SH-SY5Y (cell line): ENCODE measurements around the gene ANKK1.

ENCODE experiments used
- GATA2 ChIP-seq: IDR thresholded peaks from 2 replicates; pipeline ENCODE4 v1.6.1; 2011; ENCODE audit warnings: mild to moderate bottlenecking, low read depth, low read length
- GATA3 ChIP-seq: IDR thresholded peaks from 2 replicates; pipeline ENCODE4 v1.6.1; 2011; ENCODE audit warnings: low read depth, mild to moderate bottlenecking, low read length, moderate library complexity

- TF ChIP-seq GATA2 = no peak
- TF ChIP-seq GATA3 = no peak
These were observed 13.5 kb upstream of the ANKK1 start for GRCh38 chr11:113373981-113374560.
